HG03196 (cell line): ENCODE results near the gene MPEG1.

Experiments used
- ATAC-seq: cut with Tn5 transposase; IDR thresholded peaks from one replicate; pipeline ENCODE4 v1.9.1; 2021; ENCODE audit not compliant: unreplicated experiment

MPEG1 gene

DNA sequence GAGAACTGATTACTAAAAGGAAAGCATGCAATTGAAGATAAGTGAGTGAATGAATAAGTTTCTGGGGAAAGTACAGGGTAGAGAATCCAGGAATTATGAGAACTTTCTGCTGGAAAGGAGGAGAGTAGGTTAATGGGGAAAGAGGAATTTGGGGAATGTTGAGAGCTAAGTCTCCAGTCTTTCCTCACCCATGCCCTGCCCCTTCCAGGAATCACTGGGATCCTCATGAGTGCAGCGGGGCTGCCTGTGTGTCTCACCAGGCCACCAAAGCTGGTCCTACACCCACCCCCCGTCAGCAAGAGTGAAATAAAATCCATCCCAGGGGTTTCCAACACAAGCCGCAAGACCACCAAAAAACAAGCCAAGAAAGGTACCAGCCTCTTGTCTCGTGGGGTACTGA lies 23.8 kb downstream of the MPEG1 start:
- no peak for ATAC-seq

GRCh38 chr11:59187587-59187986 lies 25.1 kb downstream of the MPEG1 start:
- no peak for ATAC-seq

DNA sequence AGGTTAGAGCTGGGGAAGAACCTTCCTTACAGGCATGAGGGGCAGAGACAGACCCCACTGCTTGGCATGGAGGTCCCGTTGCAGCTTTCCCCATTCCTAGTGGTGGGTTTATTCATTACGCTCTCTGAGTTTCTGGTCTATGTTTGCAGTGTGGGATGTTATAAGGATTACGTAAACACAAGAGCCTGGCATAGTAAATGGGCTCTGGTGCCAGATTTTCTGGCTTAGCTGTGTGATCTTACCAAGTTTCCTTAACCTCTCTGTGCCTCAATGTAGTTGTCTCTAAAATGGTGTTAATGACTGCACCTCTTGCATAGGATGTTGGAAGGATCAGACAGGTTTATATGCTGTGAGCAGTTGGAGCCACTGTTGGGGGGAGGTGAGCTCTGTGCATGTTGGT lies 25.7 kb downstream of the MPEG1 start:
- no peak for ATAC-seq

DNA sequence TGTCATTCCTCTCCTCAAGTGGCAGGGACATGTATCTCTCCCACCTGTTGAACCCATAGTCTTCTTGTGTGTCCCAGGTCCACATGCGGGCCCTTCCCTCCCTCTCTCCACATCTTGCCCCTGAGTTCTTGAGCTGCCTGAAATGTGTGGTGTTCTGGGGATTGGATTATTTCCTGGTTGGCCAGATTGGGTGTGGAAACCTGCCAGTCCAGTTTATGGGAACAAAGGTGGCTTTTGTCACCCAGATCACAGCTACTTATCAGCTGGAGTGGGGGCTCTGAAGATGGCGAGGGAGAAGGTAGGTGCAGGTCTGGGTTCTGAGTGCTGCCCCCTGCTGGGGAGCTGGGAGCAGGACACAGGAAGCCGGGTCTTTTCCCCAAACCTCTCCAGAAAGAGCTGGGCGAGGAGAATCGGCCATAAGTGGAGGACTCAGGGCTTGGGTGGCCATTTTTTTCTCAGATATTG lies 26.6 kb downstream of the MPEG1 start:
- no peak for ATAC-seq

DNA sequence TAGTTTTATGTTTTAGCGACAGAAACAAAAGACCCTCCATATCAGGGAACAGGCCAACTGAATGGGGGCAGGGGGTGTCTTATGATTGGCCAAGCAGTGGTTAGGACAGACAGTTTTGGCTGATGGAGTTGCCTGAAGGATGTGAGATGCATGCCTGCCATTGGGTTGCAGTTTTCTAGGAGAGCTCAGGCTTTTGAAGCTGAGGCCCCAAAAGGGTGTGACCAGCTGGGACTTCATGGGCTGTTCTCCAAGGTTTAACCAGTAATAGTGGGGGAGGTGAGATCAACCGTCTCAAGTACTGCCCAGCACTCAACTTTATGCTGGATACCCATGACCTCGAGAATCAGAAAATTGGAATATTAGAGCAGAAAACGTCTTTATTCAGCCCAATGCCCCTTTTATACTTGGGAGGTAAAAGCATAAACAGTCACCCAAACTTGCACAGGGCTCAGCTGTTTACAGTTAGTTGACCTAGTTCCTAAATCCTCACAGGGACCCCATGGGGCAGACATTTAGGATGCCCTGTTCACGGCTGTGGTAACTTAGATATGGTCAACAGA lies 27.3 kb downstream of the MPEG1 start:
- ATAC-seq: no peak

DNA sequence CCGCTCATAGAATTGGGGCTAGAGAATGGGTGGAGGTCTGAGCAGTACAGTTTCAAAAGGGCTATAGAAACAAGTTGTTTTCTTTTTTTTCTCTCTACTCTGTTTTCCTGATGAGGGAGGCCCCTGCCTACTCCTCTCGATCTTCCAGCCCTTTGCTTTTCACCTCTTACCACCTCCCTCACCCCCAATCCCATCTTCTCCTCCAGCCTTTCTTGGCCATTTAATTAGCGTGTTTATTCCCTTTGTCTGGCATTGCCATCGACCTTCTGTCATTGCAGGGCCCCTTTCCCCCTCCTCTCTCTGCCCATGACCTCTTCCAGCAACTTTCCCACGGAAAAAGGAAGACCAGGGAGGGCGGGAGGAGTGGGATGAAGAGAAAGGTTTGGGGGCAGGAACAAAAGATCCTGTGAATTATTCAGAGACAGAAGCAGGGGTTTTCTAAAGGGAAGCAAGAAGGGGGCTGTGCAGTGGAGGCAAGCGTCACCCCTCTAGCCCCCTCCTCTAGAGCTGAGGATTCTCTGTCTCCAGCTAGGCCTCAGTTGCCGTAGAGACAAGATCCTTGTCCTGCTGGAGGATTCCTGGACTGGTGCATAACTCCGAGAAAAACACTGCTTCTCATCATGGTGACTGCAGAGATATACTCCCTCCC lies 27.9 kb downstream of the MPEG1 start:
- no peak for ATAC-seq

DNA sequence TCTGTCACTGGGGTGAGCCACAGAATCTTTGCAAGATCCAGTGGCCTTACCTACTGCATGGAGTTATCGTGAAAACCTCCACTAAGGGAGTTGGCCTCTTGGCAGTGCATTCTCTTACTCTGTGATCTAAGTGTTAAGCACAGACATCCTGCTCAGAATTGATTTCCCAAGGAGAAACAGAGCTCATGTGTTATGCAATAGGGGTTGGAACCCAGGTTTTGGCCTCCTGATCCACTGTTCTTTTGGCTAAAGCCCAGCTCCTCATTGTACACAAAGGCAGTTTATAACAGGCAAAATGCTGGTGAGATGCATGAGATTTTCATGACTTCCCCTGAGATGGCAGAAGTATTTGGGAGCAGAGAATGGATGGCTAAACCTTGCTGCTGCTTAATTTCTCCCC lies 29.0 kb downstream of the MPEG1 start:
- ATAC-seq: no peak

DNA sequence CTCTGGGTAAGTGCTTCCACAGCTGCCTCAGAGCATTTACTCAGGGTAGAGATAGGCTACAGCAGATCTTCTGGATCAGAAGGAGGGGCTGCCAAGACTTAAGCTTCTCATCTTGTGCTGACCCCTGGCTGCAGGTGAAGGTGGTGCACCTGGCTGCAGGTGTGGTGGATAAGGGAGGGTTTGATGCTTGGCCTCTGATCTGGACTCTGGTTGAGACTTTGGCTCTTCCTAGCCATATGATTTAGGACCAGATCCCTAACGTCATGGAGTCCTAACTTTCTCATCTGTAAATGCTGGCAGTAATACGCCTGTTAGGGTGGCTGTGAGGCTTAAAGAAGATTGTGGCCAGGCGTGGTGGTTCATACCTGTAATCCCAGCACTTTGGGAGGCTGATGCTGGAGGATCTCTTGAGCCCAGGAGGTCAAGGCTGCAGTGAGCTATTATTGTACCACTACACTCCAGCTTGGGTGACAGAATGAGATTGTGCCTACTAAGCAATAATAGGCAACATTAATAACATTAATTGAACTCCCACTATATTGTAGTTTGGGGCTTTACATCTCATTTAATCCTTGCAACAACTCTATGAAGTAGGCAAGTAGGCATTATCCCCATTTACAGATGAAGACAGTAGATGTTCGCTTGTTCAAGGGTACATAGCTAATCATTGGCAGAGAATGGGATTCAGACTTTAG lies 30.1 kb downstream of the MPEG1 start:
- no peak for ATAC-seq

- ATAC-seq: no peak
Observed at GRCh38 chr11:59181746-59182456, 30.8 kb downstream of the MPEG1 start.

GRCh38 chr11:59180907-59181306 lies 31.8 kb downstream of the MPEG1 start:
- no peak for ATAC-seq

DNA sequence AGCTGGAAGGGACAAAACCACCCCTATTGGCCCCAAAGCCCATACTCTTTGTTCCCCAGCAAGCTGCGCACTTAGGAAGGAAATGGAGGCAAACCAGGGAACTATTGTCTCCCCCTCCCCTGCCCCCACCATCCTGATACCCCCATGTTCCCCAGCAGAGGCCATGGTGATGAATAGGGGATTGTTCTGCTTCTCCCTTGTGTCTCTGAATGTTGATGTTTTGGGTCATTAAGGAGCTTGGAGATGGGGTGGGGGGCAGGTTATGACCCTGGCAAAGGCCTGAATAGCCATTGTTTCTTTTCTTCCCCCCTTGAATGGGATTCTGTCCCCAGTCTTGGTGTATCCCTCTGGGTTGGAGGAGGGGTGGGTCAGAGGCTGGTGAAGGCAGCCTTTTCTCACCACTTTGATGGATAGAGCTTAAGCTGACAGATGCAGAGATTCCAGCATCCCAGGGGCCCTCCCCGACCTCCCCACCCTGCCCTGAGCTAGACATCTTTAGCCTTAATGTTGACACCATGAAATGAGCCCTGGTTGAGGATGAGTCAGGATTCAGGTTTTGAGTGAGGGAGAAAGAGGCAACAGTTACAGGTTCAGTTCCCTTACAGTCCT lies 32.5 kb downstream of the MPEG1 start:
- no peak for ATAC-seq

DNA sequence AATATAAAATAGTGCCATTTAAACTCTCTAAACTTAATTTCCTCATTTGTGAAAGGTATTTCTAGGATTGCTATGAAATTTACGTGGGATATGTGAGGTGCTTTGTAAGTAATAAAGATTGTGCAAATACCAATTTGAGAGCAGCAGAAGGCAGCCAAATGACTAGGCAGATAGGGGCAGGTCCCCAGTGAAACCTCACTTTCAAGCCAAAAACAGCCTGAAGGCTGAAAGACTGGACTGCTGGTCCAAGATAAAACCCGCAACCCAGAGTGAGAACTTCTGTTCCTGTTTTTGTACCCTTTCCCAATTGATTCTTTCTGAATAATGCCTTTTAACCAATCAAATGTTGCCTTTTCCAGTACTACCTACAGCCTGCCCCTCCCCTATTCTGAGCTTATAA lies 33.6 kb downstream of the MPEG1 start:
- ATAC-seq: no peak

- ATAC-seq: no peak
Observed at GRCh38 chr11:59178402-59178801, 34.3 kb downstream of the MPEG1 start.

DNA sequence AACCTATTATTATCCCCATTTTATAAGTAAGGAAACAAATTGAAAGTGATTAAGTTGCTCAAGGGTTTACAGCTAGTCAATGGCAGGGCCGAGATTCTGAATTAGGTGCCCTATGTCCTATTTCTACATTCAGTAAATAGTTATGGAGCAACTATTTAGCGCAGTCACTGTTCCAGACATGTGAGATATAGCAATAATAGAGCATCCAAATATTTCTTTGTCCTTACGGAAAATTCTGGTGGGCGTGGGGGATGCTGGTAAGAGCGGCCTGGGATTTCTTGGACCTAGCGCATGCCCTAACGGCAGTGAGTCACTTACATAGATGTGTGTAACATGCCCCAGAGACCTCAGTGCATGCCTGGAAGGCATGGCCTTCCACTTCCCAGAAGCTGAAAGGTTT lies 36.4 kb downstream of the MPEG1 start:
- ATAC-seq: no peak

- ATAC-seq: no peak
Observed at GRCh38 chr11:59175091-59175501, 37.6 kb downstream of the MPEG1 start.

DNA sequence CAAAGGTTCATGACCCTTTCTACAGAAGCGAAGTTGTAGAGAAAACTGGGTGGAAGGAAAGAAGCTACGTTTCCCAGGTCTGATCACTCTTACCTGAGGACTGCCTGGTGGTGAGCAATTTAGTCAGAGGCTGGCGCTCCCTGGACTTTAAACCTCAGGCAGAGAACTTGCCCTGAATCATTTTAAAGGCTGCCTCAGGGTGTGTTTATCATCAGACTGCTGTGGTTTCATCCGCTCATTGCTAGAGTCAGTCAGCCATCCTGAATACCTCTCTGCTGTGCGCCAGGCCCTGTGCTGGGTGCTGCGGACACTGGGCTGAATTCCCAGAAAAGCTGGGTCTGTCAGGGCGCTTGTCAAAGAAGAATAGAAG lies 38.1 kb downstream of the MPEG1 start:
- ATAC-seq: no peak

- no peak for ATAC-seq
Observed at GRCh38 chr11:59173964-59174663, 38.6 kb downstream of the MPEG1 start.

DNA sequence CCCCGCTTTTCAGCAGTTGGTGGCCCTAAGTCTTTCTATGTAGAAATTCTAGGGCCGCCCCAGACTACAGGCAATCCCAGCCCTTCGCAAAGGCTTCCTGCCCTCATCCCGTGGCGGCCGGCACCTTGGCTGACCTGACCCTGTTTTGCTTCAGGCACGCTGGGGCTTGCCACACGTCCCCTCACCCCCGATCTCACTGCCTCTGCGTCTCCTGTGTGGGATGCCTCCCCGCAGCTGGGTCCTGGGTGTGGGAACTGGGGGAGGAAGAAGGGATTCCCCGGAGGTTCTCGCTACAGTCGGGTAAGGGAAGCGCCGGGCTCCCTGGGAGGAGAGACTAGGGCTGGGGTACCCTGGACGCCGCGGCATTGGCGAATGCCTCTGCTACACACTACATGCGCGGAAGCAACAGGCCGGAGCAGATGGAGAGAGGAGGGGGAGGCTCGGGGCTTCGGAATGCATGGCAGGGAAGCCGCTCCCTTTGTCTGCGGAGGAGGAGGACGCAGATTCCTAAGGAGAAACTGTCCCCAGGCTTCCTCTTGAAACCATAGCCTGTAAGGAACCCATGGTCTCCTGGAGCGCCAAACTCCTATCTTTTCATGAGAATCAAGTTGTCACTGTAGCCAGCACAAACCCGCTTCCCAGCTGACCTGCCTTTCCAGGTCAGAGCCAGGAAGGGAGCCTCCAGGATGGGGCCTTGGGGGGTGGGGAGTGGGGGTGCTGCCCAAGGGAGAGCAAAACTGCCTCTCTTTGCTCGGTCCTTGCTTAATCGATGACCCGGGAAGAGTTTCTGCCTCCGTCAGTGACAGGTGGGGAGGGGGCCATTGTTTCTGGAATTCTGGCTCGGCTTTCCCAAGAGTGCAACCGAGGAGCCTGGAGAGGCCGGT lies 39.4 kb downstream of the MPEG1 start:
- ATAC-seq: peak; percentile 1

GRCh38 chr11:59172345-59173079 lies 40.2 kb downstream of the MPEG1 start:
- ATAC-seq: peak; percentile 26
